Activated CD4-positive, CD25-positive, alpha-beta regulatory T cell treated with anti-CD3 and anti-CD28 coated beads, Interleukin-2, amount 50 U/mL, for 24 hours (primary cell): ENCODE measurements around the gene AGPAT3.

Experiments
- ATAC-seq, 2 donors: fragments of 150-1000 bp; cut with Tn5 transposase; one replicate each; pipeline ENCODE4 v1.10.0; 2021; ENCODE audit warnings: mild to moderate bottlenecking in 1 of 2, moderate library complexity in 1 of 2

The AGPAT3 gene

DNA sequence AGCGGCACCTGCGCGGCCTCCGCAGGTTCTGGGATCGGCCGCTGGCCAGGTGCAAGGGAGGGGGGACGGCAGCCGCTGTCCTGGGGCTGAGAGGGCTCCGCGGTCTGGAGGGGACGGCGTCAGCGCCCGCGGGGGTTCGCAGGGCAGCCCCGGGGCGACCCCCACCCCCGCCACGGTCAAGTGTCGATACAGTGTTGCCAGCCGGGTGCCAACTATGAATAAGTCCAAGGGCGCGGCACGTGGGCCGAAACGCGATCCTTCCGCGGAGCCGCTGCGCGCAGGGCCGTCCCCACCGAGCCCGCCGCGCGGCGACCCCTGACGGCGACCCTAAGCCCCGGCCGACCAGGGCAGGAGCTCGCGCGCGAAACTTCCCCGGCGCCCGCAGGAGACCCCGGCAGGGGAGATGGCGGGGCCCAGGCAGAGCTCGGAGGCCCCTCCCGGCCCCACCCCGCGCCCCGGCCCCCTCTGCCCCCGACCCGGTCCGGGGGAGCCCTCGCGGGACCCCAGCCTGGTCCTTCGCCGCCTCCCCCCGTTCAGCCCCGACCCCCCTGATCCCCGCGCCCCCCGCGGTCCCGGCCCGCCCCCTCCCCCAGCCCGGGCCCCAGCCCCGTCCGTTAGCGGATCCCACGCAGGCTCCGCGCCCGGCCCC, 586 bp upstream of the AGPAT3 start:
- ATAC-seq: peak; percentile 15 to 24

DNA sequence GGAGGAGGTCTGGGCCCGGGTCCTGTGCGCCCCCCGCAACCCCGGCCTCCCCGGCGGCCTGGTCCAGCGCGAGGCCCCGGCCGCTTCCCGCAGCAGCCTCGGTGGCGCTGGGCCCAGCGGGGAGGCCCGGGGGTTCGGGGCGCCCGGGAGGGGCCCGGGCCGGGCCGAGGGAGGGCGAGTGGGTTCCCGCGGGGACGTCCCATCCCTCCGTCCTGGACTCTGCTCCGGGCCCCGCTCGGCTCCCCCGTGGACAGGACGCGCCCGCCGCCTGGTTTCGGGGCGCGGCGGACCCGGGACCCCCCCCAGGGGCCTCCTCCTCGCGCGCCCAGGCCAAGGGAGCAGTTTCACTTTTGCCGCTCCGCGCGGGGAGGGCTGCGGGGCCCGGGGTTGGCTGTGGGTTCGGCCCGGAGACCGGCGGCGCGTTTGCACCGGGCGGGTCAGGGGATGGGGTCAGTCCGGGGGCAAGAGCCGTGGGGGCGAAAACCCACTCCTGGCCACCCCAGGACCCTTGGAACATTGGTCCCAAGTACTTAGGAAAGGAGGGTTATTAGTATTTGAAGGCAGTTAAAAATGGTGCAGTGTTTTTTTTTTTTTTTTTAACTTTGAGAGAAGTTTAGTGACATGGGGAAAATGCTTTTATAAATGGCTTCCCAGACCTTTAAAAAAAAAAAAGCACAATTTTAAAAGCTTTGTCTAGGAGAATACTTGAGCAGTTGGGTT, 677 bp downstream of the AGPAT3 start:
- ATAC-seq: peak; percentile 28 to 42

DNA sequence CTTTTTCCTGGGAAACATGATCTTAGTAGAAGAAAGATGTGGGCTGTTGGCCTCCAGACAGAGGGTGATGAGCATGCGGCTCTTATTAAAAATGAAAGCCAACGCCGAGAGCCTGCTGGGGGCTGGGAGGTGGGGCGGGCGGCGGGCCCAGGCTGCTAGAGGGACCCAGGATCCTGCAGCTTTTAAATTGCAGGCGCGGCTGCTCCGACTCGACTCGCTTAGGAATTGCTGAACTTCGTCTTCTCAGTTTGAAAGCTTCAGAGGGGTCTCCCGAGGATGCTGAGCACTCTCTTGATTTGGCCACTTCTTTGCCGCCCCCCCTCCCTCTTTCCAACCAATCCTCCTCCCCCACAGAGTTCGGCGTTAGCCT, 1.2 kb downstream of the AGPAT3 start:
- ATAC-seq: peak; percentile 59 to 62

DNA sequence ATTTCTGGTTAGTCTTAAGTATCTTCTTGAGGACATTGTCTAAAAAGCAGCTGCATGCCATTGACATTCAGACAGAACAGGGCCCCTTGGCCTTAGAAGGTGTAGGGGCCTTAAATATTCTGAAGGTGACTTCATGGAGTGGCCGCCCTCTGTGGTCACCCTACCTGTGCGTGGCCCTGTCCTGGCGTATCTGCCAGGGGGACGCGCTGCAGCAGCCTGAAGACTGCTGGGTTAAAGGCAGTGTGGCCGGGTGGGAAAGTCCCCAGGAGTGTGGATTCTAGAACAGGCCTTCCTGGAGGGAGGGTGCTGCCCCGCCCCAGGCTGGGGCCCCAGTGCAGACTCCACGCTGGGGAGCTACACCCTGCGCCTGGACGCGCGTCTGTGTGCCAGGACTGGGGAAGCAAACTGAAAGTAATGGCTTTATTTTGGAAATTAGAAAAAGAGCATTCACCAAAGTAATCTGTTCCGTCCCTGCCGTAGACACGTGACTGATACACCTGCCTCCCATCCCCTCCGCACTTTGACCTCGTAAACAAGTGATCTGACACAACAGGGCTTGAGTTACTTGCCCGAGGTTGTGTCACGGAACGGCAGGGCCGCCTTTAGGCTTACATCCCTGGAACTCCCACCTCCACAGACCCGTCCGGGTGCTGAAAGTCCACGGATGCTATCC, 1.8 kb downstream of the AGPAT3 start:
- peak; percentile 76 to 80 for ATAC-seq

DNA sequence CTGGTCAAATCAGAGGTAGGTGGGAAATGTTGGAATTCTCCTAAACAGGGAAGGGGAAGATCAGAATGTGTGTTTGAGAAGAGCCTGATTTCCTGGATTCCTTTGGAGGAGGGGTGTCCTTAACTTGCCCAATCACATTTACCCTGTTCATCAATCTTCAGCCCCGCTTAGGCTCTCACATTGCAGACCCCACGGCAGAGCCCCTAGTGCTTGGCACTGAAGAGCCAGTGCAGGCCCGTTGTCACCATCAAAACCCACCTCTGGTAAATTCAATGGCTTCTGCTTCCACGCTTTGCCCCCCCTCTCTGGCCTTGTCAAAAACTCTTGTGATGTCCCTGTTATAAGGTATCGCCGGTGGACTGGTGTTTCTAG, 2.3 kb downstream of the AGPAT3 start:
- ATAC-seq: no peak

DNA sequence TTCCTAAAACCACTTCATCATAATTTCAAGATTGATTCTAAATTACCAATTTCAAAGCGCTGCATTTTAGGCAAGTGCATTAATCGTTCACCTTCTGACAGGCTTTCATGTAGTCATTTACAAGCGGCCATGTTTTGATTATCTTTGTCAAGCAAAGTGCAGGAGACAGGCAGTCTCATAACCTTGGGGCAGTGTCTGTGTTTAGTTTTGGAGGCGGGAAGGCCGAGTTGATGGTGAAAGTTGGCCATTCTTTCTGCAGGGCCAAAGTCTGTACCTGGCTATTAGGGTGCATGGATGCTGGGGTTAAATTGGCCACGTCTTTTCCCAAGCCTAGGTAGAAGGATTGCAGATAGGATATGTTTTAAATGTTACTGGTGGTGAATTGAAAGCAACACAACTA, 2.9 kb downstream of the AGPAT3 start:
- no peak for ATAC-seq

DNA sequence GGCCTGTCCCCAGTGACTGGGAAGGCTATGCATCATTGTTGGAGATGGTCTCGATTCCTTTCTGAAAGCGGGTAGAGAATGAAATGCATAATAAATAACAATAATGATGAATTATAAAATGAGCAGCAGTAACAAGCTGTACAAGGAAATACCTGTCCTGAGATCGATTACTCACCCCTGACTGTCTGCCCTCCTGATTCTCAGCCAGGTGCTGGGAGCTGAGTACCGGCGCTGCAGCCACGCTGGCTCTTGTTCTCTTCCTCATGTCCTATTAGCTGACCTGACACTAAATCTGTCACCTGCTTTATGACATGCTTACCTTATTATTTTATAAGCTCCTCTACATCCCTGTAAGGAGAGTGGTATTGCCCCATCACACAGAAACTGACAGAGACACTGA, 3.4 kb downstream of the AGPAT3 start:
- no peak for ATAC-seq

DNA sequence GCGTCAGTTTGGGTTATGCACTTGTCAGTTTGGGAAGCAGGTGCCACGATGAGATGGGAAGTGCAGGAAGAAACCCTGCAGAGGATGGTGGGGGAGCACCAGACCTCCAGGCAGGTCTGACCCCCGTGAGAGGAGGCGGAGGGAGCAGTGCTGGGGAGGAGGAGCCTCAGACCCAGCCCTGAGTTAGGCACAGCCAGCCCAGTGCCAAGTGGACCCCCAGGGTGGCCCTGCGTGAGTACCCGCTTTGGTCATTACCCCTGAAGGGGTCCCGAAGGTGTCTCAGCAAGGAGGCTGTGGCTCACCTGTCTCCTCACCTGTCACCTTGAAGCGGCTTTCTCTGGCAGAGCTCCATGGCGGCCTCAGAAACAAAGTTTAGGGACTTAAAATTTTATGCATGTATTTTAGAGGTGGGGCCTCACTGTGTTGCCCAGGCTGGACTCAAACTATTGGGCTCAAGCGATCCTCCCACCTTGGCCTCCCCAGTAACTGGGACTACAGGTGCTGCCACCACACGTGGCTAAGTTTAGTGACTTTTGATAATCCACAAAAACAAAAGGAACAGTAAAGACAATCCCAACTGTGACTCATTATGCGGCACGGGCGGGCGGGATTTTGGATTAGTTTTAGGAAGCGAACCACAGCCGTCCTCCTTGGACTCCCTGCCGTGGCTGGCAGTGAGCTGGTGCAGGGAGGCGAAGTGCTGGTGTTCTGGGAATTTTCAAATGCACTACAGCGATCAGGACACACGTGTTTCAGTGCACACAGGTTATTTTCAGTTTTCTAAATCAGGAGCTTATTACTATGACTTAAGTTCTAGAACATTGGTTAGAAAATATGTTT, 4.7 kb downstream of the AGPAT3 start:
- no peak for ATAC-seq

DNA sequence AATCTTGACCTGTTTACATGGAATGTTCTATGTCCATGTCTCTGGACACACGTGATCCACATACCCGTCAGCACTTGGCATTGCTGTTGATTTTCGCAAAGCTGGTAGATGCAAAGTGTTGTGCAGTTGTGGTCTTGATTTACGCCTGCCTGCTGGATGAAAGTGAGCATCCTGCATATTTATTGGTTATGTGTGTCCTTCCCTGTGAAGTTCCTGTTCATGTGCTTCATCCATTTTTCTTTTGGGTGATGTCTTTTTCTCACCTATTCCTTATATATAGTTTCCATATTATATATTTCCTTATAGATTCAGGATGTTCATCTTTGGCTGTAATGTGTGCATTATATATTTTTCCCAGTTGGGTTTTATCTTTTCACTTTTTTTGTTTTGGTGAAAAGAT, 6.5 kb downstream of the AGPAT3 start:
- ATAC-seq: no peak

DNA sequence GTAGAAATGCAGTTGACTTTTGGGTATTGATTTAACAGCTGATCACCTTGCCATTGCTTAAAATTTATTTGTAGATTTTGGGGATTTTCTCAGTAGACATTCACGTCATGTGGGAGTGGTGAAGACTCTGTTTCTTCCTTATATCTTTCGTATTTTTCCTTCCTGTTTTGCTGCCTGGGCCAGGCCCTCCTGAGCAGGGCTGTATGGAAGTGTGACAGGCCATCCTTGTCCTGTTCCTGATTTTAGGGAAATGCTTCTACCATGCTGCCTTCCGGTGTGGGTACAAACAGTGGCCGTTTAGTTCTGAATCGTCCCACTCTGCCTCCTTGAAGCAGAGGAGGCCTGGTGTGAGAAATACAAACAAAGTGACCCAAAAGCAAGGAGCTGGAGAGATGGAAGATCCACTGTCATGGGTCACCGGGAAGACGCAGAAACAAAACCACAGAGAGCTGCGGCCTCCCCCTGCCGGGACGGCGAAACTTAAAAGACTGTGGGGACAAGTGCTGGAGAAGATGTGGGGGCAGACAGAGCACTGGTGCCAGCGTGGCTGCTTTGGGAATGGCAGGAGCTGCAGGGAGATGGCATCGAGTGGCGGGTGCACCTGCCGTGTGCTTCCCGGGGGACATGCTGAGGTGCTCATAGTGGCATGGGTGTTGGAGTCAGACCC, 7.6 kb downstream of the AGPAT3 start:
- ATAC-seq: no peak

DNA sequence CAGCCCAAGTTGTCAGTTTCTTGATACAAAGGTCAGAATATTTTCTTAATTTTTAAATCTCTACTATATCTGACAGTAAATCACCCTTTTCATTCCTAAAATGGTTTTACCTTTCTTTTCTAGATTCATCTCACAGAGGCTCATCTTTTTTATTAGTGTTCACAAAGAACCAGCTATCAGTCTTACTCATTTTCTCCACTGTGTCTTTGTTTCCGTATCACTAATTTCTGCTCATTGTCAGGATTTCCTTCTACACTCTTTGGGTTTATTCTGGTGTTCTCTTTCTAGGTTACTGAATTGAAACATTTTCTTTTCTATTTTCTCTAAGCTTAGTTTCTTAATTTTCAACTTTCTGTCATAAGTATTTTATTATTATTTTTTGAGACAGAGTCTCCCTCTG, 8.7 kb downstream of the AGPAT3 start:
- ATAC-seq: peak; percentile 87 to 97

DNA sequence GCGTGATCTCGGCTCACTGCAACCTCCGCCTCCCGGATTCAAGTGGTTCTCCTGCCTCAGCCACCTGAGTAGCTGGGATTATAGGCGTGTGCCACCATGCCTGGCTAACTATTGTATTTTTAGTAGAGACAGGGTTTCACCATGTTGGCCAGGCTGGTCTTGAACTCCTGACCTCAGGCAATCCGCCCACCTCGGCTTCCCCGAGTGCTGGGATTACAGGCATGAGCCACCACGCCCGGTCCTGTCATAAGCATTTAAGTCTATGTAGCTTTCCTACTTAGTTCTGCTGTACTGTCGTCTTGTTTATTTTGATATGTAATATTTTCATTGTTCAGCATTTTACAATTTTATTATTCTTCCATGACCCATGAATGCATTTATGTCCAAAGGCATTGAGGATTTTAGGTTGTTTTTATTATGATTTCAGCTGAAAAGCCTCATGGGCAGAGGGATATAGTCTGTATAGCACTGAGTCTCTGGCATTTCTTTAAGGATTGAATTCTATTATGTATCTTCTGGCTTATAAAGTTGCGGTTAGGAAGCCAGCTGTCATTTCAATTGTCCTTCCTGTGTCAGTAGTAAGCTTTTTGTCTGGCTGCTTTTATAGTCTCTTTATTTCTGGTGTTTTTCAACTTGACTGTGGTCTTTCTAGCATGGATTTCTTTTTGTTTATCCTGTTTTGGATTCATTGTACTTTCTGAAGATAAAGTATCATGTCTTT, 9.2 kb downstream of the AGPAT3 start:
- no peak for ATAC-seq

DNA sequence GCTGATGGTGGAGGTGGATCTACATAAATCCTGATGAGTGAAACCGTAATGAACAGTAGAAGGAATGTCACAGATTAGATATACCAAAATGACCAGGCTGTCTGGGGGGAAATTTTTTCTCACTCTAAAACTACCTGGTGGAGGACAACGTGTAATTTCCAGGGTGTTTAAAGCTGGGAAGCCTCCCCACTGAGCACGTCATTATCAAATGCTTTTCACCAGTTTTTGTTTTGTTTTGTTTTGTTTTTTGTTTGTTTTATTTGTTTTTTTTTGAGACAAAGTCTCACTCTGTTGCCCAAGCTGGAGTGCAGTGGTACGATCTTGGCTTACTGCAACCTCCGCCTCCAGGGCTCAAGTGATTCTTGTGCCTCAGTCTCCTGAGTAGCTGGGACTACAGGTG, 11.6 kb downstream of the AGPAT3 start:
- no peak for ATAC-seq

DNA sequence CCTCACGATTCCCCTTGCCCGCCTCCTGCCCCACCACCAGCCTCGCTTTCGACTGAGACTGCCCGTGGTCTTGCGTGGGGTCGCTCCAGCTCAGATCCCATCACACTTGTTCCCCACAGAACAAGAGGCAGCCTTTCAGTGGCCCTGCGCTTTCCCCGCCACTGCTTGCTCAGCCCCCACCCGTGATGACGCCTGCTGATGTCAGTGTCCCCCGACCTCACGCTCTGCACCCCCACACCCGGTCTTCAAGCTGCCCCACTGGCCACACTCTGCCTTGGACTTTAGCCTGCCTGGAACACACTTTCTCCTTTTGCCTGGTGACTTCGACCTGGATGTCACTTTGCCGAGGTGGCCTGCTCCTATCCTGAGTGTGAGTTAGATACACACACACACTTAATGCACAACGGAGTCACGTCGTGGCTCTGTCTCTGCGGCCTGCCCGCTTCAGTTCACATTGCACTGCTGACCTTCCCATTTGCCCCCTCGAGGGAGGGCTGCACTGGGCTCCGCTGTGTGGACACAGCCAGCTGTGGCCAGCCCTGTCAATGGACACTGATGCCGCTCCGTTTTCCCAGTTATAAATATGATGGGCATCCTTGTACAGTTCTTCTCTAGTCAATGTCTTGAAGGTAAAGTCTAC, 13.0 kb downstream of the AGPAT3 start:
- no peak for ATAC-seq

DNA sequence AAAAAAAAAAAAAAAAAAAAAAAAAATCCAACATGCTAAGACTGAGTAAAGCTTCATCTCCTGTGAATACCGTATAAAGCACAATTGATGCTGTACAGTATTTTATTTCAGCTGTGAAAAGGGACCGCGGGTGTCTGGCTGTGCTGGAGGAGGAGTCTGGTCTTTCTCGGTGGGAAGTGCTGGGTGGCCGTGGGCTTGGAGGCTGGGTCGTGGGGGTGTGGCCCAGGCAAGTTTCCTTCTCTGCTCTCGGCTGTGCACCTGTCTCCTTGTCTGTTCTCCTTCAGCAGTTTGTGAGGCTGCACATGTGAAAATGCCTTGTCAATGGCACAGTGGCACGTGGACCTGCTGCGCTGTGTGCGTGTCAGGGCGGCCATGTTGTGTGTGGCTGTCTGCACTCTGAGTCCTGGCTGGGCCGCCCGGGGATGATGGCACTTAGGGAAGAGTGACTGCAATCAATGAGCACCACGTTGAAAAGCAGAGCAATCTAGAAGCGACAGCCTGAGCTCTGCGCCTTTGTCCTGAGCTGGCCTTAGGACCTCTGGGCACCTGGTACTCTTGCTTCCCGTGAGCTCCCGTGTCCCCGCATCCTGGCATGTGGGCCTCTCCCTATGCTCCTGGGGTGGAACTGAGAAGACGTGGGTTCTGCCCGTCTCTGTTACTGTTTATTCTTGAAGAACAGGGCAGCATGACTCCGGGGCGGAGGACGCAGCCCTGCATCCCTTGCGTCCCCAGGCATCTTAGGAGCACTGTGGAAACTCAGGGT, 14.5 kb downstream of the AGPAT3 start:
- ATAC-seq: no peak

DNA sequence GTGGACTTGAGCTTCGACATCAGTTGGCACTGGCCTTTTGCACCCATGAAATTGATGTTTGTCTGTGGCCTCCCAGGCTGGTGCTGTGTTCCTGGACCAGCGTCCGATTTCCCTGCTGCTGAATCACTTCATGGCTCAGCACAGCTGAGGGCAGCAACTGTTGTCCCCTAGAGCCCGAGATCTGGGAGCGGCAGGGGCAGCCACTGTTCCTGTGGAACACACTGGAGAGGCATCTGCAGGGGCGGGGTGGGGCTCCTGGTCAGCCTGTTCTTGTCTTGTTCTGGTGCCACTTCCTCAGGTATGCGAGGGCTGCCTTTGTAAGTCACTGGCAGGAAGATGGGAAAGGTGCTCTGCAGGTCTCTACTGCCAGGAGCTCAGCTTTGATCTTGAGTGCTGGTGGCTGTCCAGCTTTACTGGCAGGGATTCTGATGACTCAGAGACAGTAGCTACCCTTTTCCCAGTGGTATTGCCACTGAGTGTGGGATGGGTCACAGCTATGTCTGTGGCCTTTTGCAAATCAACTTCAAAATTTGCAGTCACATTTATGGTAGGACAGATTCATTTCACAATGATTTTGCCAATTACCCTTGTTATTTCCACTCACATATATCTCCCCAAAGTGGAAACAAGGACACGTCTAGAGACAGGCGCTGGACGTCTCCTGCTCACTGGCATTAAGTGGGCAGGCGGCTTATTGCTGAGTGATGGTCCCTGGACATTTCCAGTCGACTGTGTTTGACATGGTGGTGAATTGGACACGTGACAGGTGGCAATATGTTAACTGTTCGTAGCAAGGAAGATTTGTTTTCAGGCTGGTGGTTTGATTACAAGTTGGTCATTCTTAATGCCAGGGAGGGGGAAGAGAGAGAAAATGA, 15.3 kb downstream of the AGPAT3 start:
- no peak for ATAC-seq

DNA sequence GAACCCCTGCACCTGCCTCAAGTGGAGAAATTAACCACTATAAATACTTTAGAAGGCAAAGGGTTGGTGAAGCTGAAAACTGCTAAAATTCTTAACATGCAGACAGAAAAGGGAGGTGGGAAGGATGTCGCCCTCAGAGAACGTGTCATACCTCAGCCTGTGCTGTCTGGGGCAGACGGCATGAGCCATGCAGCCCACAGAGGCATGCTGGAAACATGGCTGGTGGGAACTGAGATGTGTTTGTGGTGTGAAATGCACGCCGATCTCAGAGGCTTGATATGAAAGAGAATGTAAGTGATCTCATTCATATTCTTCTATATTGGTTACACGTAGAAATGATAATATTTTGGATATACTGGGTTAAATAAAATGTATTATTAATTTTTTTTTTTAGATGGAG, 16.3 kb downstream of the AGPAT3 start:
- peak; percentile 71 to 83 for ATAC-seq

DNA sequence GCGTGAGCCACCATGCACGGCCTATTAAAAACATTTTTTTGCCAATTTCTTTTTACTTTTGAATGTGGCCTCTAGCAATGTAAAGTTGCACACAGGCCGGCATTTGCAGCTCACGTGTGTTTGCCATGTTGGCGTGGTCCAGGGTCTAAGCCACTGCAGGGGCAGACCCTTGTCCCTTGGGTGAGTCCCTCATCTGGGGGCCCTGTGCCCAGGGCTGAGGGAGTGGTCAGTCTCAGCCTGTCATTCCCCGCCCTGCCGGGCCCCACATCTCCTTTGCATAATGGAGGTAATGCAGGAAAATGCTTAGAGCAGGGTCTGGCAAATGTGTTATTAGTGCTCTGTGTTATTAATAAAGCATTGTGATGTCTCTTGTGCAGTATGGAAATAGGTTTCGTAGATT, 16.9 kb downstream of the AGPAT3 start:
- no peak for ATAC-seq

DNA sequence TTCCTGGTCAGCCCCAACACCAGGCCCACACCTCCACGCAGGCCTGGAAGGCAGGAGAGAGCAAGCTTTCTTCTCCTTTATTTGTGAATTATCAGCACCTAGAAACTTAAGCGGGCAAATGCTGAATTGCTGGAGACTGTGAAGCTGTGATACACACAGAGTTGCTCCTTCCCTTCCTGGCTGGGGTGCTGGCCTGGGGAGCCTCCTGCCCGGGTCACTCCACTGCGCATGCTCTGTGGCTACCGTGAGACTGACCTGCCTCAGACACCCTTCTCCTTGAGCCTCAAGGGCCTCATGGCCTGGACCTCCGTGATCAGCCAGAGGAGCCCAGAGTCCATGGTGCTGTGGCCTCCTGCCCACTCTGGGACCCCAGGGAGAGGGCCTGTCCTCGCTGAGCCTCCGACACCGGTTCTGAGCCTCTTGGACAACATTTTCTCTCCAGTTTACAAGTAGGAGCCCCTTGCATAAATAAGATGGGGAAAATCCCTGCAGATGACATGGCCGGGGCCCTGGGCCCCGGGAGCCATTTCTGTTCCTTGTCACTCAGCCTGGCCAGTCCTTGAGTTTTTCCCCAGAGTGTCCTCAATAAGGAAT, 18.0 kb downstream of the AGPAT3 start:
- no peak for ATAC-seq
